A673 (cell line): Measurements from ENCODE around the gene BANF1. TPM values are rescaled to one million over a fixed set of nuclear protein-coding genes. Genes with fewer than 3 reads are reported as not detected.

Source experiments
- BruUV-seq: library from RNA; stranded (reverse); fragments of 400-500 nt; replicated peaks from 2 replicates; lab custom pipeline; 2021; lab: Mats Ljungman, UMichigan
- CTCF ChIA-PET: fragments of 300-600 bp; sonication (Branson Sonifier 250); formaldehyde crosslinking; loops from one replicate; lab custom pipeline; 2022; ENCODE audit warnings: antibody characterized with exemption; lab: Charles Lee
- POLR2A ChIA-PET: fragments of 300-600 bp; sonication (Branson Sonifier 250); formaldehyde crosslinking; loops from one replicate; lab custom pipeline; 2022; ENCODE audit warnings: antibody characterized with exemption; ENCODE audit not compliant: low non-redundant PET; lab: Charles Lee
- DNase-seq: peaks from one replicate; pipeline ENCODE4 v3.0.0-alpha.2; 2015; ENCODE audit warnings: low spot score
- H3K27ac ChIP-seq: fragments of 200-600 bp; sonication (generic); 2 replicates; pipeline ENCODE4 v1.5.1; 2016; ENCODE audit warnings: mixed run types, low read depth, mild to moderate bottlenecking, mixed read lengths, antibody characterized with exemption, low read length; ENCODE audit not compliant: poor library complexity, severe bottlenecking
- H3K27me3 ChIP-seq: fragments of 200-600 bp; sonication (generic); replicated peaks from 2 replicates; pipeline ENCODE4 v1.6.1; 2017; ENCODE audit warnings: mixed run types, low read depth, mild to moderate bottlenecking, mixed read lengths, antibody characterized with exemption, low read length; ENCODE audit not compliant: insufficient read depth, poor library complexity
- H3K36me3 ChIP-seq: fragments of 200-600 bp; sonication (generic); 2 replicates; pipeline ENCODE4 v1.6.1; 2016; ENCODE audit warnings: mixed run types, mild to moderate bottlenecking, mixed read lengths, antibody characterized with exemption, low read length; ENCODE audit not compliant: insufficient read depth, poor library complexity, severe bottlenecking
- H3K4me1 ChIP-seq: fragments of 200-600 bp; sonication (generic); 2 replicates; pipeline ENCODE4 v1.6.1; 2017; ENCODE audit warnings: mixed run types, mild to moderate bottlenecking, mixed read lengths, antibody characterized with exemption, low read length; ENCODE audit not compliant: insufficient read depth, poor library complexity, severe bottlenecking
- H3K4me3 ChIP-seq: fragments of 200-600 bp; sonication (generic); 2 replicates; pipeline ENCODE4 v1.5.1; 2016; ENCODE audit warnings: low read depth, mixed run types, mild to moderate bottlenecking, mixed read lengths, low read length; ENCODE audit not compliant: poor library complexity, severe bottlenecking
- H3K9me3 ChIP-seq: fragments of 200-600 bp; sonication (generic); 2 replicates; pipeline ENCODE4 v1.6.1; 2016; ENCODE audit warnings: mixed run types, low read depth, mild to moderate bottlenecking, mixed read lengths, antibody characterized with exemption, low read length; ENCODE audit not compliant: poor library complexity, severe bottlenecking
- CTCF ChIP-seq: fragments of 300-800, 200-600 bp; sonication (generic); conservative IDR thresholded peaks from 2 replicates; pipeline ENCODE4 v1.5.1; 2017; ENCODE audit warnings: low read depth, mild to moderate bottlenecking, antibody characterized with exemption, low read length, moderate library complexity, mixed read lengths
- EZH2 ChIP-seq: fragments of 200-600 bp; sonication (generic); IDR thresholded peaks from 2 replicates; pipeline ENCODE4 v1.6.1; 2017; ENCODE audit warnings: borderline replicate concordance, low read depth, mild to moderate bottlenecking, mixed read lengths, antibody characterized with exemption, low read length; ENCODE audit not compliant: poor library complexity, severe bottlenecking
- intact Hi-C: fragments of 100-400 bp; cut with micrococcal nuclease; formaldehyde crosslinking; loops from one replicate; pipeline ENCODE4 v1.10.0; 2022; ENCODE audit not compliant: unreplicated experiment
- total RNA-seq: library from RNA; stranded (reverse); gene quantifications from 2 replicates; pipeline ENCODE4 v1.2.3, GENCODE V29; 2021

The BANF1 gene
- total RNA-seq, 1 experiment from 2014 or later = 556 TPM

- CTCF ChIA-PET = interaction anchor here (0.6 kb wide), 1 partner anchor 240 kb away, joined by 9 read pairs; no protein-coding TSS in a partner anchor
Observed at GRCh38 chr11:66042227-66042995, 40.1 kb downstream of the BANF1 start.

GRCh38 chr11:66042996-66043906, 40.9 kb downstream of the BANF1 start:
- H3K4me3 ChIP-seq = no peak overlapping the region
- peaks cover 3% of the 10 kb centered on the region for H3K4me1 ChIP-seq
- no peak for DNase-seq
- POLR2A ChIA-PET = no interaction called here
- H3K36me3 ChIP-seq = no peaks in the 10 kb centered on the region
- H3K27me3 ChIP-seq = no peaks in the 10 kb centered on the region
- TF ChIP-seq EZH2 = no peak
- TF ChIP-seq CTCF = no peak
- intact Hi-C loops = no loop called here
- CTCF ChIA-PET = interaction anchor here (0.5 to 0.6 kb wide), 2 partner anchors 11 to 21 kb away, joined by 3 read pairs; no protein-coding TSS in a partner anchor
- no TSS peak for BruUV-seq
- no peak overlapping the region for H3K27ac ChIP-seq
- H3K9me3 ChIP-seq = no peaks in the 10 kb centered on the region

More at GRCh38 chr11:66042227-66042995, 40.1 kb downstream of the BANF1 start:
- POLR2A ChIA-PET = no interaction called here
- H3K4me3 ChIP-seq = no peak overlapping the region
- no peak overlapping the region for H3K27ac ChIP-seq
- no peak for DNase-seq
- peaks cover 3% of the 10 kb centered on the region for H3K4me1 ChIP-seq
- intact Hi-C loops = no loop called here
- BruUV-seq = no TSS peak
- no peaks in the 10 kb centered on the region for H3K36me3 ChIP-seq
- no peaks in the 10 kb centered on the region for H3K27me3 ChIP-seq
- no peaks in the 10 kb centered on the region for H3K9me3 ChIP-seq
- TF ChIP-seq CTCF = no peak
- TF ChIP-seq EZH2 = no peak

DNA sequence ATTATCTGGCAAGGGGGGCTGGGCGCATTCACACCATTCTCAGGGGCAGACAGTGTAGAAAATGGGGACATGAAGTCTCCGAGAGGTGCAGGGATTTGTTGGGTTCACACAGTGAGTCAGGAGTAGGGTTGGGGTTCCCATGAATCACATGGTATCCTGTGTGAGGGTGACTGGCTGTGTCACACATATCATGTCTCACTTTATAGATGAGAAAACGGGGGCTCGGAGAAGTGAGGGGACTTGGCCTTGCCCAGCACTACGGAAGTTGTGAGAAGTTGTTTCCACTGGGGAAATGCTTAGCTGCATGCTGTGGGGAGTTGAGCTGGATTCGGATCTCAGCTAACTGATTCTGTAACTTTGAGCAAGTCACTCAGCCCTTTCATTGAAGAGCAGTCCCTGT, 42.5 kb downstream of the BANF1 start:
- no peaks in the 10 kb centered on the region for H3K36me3 ChIP-seq
- H3K4me3 ChIP-seq = no peak overlapping the region
- CTCF ChIA-PET = interaction anchor here (0.6 to 1.8 kb wide), 7 partner anchors 9 to 91 kb away, joined by 3 to 12 read pairs (median 5); partner anchors contain the start of gene BANF1
- H3K9me3 ChIP-seq = no peaks in the 10 kb centered on the region
- POLR2A ChIA-PET = no interaction called here
- TF ChIP-seq EZH2 = no peak
- TF ChIP-seq CTCF = no peak
- H3K27me3 ChIP-seq = no peaks in the 10 kb centered on the region
- intact Hi-C loops = no loop called here
- peaks cover 6% of the 10 kb centered on the region for H3K4me1 ChIP-seq
- no peak for DNase-seq
- H3K27ac ChIP-seq = no peak overlapping the region
- no TSS peak for BruUV-seq
